Measurements from ENCODE around the gene TNNT2.

The TNNT2 gene

DNA sequence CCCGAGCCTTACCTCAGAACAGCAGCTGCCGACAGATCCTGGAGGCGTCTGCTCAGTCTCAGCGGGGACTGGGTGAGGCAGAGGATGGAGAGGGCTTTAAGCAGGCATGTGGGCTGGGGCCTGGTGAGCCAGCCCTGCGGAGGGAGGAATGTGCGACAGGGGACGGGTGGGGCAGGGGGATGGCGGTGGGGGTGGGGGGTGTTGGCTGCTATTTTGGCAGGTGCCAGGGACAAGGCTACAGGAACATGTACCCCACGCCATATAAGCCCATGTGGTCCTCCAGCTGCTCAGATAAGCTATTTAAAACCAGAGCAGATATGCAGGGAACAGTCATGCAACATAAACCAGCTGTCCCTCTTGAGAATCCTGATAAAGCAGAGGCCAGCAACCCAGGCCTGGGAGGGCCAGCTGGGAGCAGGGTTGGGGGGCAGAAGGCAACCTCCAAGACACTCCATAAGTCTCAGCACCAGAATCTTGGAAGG is at the start of gene TNNT2:
Gene TNNT2 (minus strand): TSS at position 70 of the 482 bp plus-strand sequence. CDS start 4,426 bp downstream, outside the sequence.
- Histone ChIP-seq H3K9ac (ENCODE audit: low read length) (no peak within 1 kb of the TSS), H3K27ac (ENCODE audit: low read depth, low read length) (no peak within 1 kb of the TSS), H3K4me3 (ENCODE audit: low read depth in 1 of 2, low read length in 2 of 2) (no peak within 1 kb of the TSS)

DNA sequence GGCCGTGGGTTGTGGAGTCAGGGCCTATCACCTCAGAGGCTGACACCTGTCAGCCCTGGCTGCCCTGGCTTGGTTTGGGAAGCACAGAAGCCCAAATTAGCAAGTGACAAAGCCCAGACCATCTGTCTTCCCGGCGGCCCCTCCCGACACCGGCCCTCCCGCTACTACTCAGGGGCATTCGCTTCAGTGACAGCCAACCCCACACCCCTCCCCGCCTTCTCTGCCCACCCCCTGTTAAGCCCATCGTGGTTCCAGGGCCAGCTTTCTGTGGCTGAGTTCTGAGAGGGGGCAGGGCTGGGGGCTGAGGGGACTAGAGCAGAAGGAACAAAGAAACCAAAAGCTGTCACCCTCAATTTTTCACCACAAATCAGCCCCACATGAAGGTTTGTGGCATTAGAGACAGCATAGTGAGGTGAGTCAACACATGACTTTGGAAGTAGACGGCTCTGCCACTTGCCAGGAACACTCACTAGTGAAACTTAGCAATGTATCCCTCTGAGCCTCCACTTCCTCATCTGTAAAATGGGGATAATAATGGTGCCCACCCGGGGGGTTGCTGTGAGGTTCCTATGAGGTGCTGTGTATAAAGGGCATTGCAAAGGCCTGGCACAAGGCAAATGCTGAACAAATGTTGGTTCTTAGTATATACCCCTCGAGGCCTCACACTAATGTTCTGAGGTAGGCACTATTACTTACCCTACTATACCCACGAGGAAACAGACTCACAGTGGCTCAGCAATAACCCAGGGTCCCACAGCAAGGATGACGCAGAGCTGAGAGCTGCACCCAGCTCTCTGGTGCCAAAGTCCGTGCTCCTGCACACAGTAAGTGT is 49.2 kb upstream of the TNNT2 start:
- Histone ChIP-seq H3K4me3 (ENCODE audit: low read depth in 1 of 2, low read length in 2 of 2) (no peak overlapping the region), H3K27me3 (ENCODE audit: control insufficient read depth in 1 of 2, insufficient read depth in 2 of 2, low read length in 2 of 2) (no peaks in the 10 kb centered on the region), H3K27ac (ENCODE audit: low read depth, low read length) (no peak overlapping the region), H3K36me3 (ENCODE audit: insufficient read depth, low read length) (no peaks in the 10 kb centered on the region), H3K9me3 (ENCODE audit: low read length) (no peaks in the 10 kb centered on the region), H3K9ac (ENCODE audit: low read length) (no peak overlapping the region), H3K4me1 (ENCODE audit: insufficient read depth, low read length) (no peaks in the 10 kb centered on the region)

More for the DNA sequence above, at the start of gene TNNT2:
- Histone ChIP-seq H3K9me3 (ENCODE audit: low read length) (no peaks in the 10 kb centered on the region), H3K36me3 (ENCODE audit: insufficient read depth, low read length) (no peaks in the 10 kb centered on the region), H3K4me1 (ENCODE audit: insufficient read depth, low read length) (no peaks in the 10 kb centered on the region), H3K27me3 (ENCODE audit: control insufficient read depth in 1 of 2, insufficient read depth in 2 of 2, low read length in 2 of 2) (no peaks in the 10 kb centered on the region)

DNA sequence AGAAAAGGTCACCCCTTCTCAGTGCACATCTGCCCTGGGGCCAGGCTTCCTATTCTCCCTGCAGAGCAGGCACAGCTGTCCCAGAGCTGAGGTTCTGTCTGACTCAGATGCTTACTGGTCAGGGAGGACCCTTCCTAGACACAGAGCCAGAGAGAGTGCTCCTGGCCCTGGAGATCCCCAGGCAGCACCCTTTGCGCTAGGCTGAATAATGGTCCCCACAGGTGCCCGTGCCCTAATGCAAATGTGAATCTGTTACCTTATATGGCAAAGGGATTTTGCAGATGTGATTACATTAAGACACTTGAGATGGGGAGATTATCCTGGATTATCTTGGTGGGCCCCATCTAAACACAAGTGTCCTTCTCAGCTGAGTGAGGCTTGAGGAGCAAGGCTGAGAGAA is 46.7 kb upstream of the TNNT2 start:
- no peaks in the 10 kb centered on the region for H3K9me3 ChIP-seq (ENCODE audit: low read length)
- H3K4me3 ChIP-seq (ENCODE audit: low read depth in 1 of 2, low read length in 2 of 2), result no peak overlapping the region
- peaks cover 0 to 4% of the 10 kb centered on the region in 2 donors for H3K27me3 ChIP-seq (ENCODE audit: control insufficient read depth in 1 of 2, insufficient read depth in 2 of 2, low read length in 2 of 2)
- H3K27ac ChIP-seq (ENCODE audit: low read depth, low read length), result no peak overlapping the region
- H3K4me1 ChIP-seq (ENCODE audit: insufficient read depth, low read length), result no peaks in the 10 kb centered on the region
- H3K36me3 ChIP-seq (ENCODE audit: insufficient read depth, low read length), result no peaks in the 10 kb centered on the region
- no peak overlapping the region for H3K9ac ChIP-seq (ENCODE audit: low read length)

DNA sequence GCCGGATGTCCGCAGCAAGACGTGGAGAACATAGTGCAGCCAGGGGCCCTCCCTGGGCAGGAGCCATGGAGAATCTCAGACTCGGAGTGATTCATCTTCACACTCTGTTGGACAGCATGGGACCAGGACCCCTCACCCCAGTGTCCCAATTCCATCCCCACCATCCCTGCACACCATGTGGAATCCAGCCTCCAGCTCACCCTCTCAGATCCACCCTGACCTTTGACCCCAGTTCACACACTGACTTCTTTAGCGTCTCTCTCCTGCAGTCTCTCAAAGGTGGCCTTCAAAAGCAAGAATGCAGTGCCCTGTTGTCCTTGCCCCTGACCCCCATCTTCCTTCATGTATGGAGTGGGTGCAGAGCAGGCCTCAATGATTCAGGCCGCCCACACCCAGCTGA is 46.2 kb upstream of the TNNT2 start:
- Histone ChIP-seq H3K4me1 (ENCODE audit: insufficient read depth, low read length) (no peaks in the 10 kb centered on the region), H3K4me3 (ENCODE audit: low read depth in 1 of 2, low read length in 2 of 2) (no peak overlapping the region), H3K9ac (ENCODE audit: low read length) (no peak overlapping the region), H3K9me3 (ENCODE audit: low read length) (no peaks in the 10 kb centered on the region), H3K27ac (ENCODE audit: low read depth, low read length) (no peak overlapping the region), H3K36me3 (ENCODE audit: insufficient read depth, low read length) (no peaks in the 10 kb centered on the region), H3K27me3 (ENCODE audit: control insufficient read depth in 1 of 2, insufficient read depth in 2 of 2, low read length in 2 of 2) (peaks cover 0 to 4% of the 10 kb centered on the region in 2 donors)

DNA sequence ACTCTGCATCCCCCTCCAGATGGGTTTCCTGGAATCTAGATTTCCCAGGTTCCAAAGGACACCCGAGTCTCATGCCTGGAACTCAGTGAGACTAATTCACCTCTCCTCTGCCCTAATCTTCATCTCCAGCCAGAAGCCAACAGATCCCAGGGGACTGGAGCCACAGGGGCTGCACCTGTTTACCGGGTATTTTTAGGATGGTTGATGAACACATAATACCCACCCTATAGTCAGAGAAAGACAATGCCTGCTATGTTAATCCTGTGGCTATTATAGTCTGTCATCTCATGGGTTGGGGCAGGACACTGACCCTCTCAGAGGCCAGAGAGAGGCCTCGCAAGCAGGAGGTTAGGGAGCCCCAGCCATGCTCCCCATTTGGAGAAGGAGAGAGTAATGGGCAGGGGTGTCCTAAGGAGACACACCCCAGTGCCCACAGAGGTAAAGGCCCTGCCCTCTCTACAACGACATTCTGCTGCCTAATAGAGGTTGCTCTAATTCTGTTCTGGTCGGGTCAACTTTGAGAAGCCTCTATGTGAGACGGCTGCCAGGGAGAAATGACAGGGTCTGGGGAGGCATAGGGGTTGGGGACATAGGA is 45.1 kb upstream of the TNNT2 start:
- no peak overlapping the region for H3K9ac ChIP-seq (ENCODE audit: low read length)
- H3K9me3 ChIP-seq (ENCODE audit: low read length), result no peaks in the 10 kb centered on the region
- no peaks in the 10 kb centered on the region for H3K36me3 ChIP-seq (ENCODE audit: insufficient read depth, low read length)
- H3K4me3 ChIP-seq (ENCODE audit: low read depth in 1 of 2, low read length in 2 of 2), result no peak overlapping the region
- H3K27me3 ChIP-seq (ENCODE audit: control insufficient read depth in 1 of 2, insufficient read depth in 2 of 2, low read length in 2 of 2), result peaks cover 0 to 4% of the 10 kb centered on the region in 2 donors
- no peak overlapping the region for H3K27ac ChIP-seq (ENCODE audit: low read depth, low read length)
- H3K4me1 ChIP-seq (ENCODE audit: insufficient read depth, low read length), result no peaks in the 10 kb centered on the region

DNA sequence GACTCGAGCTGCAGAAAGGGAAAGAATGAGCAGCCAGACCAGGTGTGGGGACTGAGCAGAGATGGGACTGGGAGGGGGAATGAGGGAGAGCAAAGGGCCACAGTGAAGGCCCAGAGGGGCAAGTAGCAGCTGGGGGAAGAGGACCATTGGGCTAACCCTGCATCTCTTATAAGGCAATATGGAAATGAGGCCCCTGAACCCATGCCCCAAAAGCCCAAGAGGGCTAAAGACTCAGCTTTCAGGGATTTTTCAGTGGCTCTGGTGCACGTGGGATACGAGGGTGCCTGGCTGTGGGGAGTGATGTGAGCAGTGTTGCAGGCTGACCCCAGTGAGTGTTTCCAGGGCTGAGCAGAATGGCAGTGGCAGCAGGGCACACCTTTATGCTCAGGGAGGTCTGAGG is 44.5 kb upstream of the TNNT2 start:
- Histone ChIP-seq H3K4me1 (ENCODE audit: insufficient read depth, low read length) (no peaks in the 10 kb centered on the region), H3K27me3 (ENCODE audit: control insufficient read depth in 1 of 2, insufficient read depth in 2 of 2, low read length in 2 of 2) (peaks cover 0 to 4% of the 10 kb centered on the region in 2 donors), H3K36me3 (ENCODE audit: insufficient read depth, low read length) (no peaks in the 10 kb centered on the region), H3K4me3 (ENCODE audit: low read depth in 1 of 2, low read length in 2 of 2) (no peak overlapping the region), H3K27ac (ENCODE audit: low read depth, low read length) (no peak overlapping the region), H3K9me3 (ENCODE audit: low read length) (no peaks in the 10 kb centered on the region), H3K9ac (ENCODE audit: low read length) (no peak overlapping the region)

DNA sequence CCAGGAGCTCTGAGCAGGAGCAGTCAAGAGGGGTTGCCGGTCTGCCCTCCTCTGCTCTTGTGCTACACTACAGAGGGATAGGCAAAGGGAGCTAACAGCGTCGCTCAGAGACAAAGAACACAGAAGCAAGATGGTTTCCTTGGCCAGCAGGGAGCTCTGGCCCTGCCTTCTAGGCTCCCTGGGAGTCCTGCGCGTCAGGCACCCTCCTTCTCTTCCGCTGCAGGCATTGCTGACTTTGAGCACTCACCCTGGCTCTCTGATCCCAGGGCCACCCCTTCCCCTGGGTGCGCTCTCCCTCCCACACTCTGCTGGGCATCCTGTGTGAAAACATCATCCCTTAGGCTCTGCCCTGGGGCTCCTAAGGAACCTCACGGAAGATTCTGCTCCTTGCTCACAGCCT is 43.6 kb upstream of the TNNT2 start:
- Histone ChIP-seq H3K27ac (ENCODE audit: low read depth, low read length) (no peak overlapping the region), H3K9me3 (ENCODE audit: low read length) (no peaks in the 10 kb centered on the region), H3K9ac (ENCODE audit: low read length) (no peak overlapping the region), H3K27me3 (ENCODE audit: control insufficient read depth in 1 of 2, insufficient read depth in 2 of 2, low read length in 2 of 2) (peaks cover 0 to 4% of the 10 kb centered on the region in 2 donors), H3K4me1 (ENCODE audit: insufficient read depth, low read length) (no peaks in the 10 kb centered on the region), H3K36me3 (ENCODE audit: insufficient read depth, low read length) (no peaks in the 10 kb centered on the region), H3K4me3 (ENCODE audit: low read depth in 1 of 2, low read length in 2 of 2) (no peak overlapping the region)

DNA sequence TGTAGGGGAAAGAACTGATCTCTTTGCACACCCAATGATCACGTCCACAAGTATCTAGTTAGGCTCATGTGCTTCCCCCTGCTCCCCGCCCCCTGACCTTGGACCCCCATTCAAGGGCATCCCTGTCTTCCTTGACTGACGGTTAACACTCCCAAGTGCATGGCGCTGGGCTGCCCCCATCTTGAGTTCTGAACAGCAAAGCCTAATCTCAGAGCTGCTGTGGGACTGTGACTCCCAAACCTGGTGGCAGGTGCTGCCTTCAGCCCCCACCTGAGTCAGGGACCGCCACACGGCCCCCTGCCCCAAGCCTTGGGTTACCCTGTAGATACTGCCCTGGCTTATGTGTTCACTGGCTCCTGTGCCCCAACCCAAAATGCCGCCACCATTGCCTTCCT is 43.1 kb upstream of the TNNT2 start:
- Histone ChIP-seq H3K4me1 (ENCODE audit: insufficient read depth, low read length) (no peaks in the 10 kb centered on the region), H3K36me3 (ENCODE audit: insufficient read depth, low read length) (no peaks in the 10 kb centered on the region), H3K27me3 (ENCODE audit: control insufficient read depth in 1 of 2, insufficient read depth in 2 of 2, low read length in 2 of 2) (peaks cover 0 to 4% of the 10 kb centered on the region in 2 donors), H3K27ac (ENCODE audit: low read depth, low read length) (no peak overlapping the region), H3K4me3 (ENCODE audit: low read depth in 1 of 2, low read length in 2 of 2) (no peak overlapping the region), H3K9me3 (ENCODE audit: low read length) (no peaks in the 10 kb centered on the region), H3K9ac (ENCODE audit: low read length) (no peak overlapping the region)

DNA sequence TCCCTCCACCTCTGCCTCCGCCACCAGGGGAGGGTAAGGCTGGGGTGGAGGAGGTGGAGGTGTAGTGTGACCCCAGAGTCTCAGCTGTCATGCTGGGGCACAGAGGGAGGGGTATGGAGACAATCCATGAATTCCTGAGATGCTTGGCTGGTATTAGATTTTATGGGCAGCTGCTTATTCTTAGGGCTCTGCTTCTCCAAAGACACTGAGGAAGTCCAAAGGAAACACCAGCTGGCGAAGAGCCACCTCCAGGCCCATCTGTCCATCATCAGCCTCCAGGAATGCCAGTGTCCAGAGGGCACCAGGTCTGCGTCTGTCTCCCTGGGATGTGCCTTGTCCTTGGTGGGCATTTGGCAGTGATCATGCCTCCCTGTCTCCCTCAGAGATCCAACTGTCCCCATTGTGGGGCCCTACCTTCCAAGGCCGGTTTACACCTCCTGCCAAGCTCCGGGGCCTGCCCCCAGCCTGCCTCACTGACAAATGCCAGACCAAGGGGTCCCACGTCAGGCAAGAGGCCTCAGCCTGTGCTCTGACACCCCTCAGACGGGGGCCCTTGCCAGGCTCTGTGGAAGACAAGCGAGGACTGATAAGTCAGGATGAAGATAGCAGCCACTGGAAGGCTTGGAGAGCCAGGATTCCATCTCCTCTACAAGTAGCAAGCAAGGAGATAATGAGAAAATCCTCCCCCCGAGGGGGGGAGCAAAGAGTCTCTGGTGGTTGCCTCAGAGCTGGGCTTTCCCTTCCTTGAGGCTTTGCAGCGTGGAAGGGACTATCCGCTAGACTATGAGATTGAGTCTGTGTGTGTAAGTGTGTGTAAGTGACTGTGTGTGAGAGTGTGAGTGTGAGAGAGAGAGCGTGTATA is 42.5 kb upstream of the TNNT2 start:
- Histone ChIP-seq H3K9ac (ENCODE audit: low read length) (no peak overlapping the region), H3K27ac (ENCODE audit: low read depth, low read length) (no peak overlapping the region), H3K36me3 (ENCODE audit: insufficient read depth, low read length) (no peaks in the 10 kb centered on the region), H3K9me3 (ENCODE audit: low read length) (no peaks in the 10 kb centered on the region), H3K4me1 (ENCODE audit: insufficient read depth, low read length) (no peaks in the 10 kb centered on the region), H3K4me3 (ENCODE audit: low read depth in 1 of 2, low read length in 2 of 2) (no peak overlapping the region), H3K27me3 (ENCODE audit: control insufficient read depth in 1 of 2, insufficient read depth in 2 of 2, low read length in 2 of 2) (peaks cover 0 to 4% of the 10 kb centered on the region in 2 donors)

DNA sequence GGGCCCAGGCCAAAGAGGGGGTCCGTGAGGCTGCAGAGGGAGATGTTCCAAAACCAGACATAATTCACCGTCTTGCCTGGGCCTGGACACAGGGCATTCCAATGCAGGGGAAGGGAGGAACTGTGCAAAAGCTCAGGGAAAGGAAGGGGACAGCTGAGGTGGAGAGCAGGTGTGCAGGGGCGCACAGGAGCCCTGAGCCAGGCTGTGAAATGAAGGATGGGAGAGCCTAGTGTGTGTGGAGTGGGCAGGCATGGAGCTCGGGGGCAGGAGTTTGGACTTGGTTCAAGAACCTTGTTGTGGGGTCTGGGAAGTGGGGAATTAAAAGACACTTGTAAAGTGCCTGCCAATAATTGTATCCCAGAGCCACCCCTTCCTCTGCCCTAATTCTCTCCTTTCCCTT is 41.8 kb upstream of the TNNT2 start:
- Histone ChIP-seq H3K27me3 (ENCODE audit: control insufficient read depth in 1 of 2, insufficient read depth in 2 of 2, low read length in 2 of 2) (peaks cover 0 to 4% of the 10 kb centered on the region in 2 donors), H3K4me3 (ENCODE audit: low read depth in 1 of 2, low read length in 2 of 2) (no peak overlapping the region), H3K9ac (ENCODE audit: low read length) (no peak overlapping the region), H3K36me3 (ENCODE audit: insufficient read depth, low read length) (no peaks in the 10 kb centered on the region), H3K27ac (ENCODE audit: low read depth, low read length) (no peak overlapping the region), H3K9me3 (ENCODE audit: low read length) (no peaks in the 10 kb centered on the region), H3K4me1 (ENCODE audit: insufficient read depth, low read length) (no peaks in the 10 kb centered on the region)

DNA sequence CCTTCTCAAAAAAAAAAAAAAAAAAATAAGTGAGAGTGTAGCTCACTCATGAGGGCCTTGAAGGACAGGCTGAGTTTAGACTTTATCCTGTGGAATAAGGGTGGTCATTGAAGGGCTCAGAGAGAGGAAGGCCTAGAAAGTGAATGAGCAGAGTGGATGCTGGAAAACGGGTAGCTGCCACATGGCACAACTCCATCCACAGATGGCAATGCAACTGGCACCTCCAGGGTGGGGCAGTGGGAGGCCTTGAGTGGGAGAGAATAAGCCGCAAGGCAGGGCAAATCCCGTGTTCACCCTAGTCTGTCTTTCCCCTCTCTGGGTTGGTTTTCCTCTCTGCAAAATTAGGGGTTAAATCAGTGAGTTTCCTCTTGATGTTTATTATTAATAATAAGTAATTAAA is 41.0 kb upstream of the TNNT2 start:
- no peak overlapping the region for H3K9ac ChIP-seq (ENCODE audit: low read length)

More for the DNA sequence above, 41.0 kb upstream of the TNNT2 start:
- Histone ChIP-seq H3K4me3 (ENCODE audit: low read depth in 1 of 2, low read length in 2 of 2) (no peak overlapping the region), H3K36me3 (ENCODE audit: insufficient read depth, low read length) (no peaks in the 10 kb centered on the region), H3K4me1 (ENCODE audit: insufficient read depth, low read length) (no peaks in the 10 kb centered on the region), H3K27ac (ENCODE audit: low read depth, low read length) (no peak overlapping the region), H3K27me3 (ENCODE audit: control insufficient read depth in 1 of 2, insufficient read depth in 2 of 2, low read length in 2 of 2) (peaks cover 0 to 4% of the 10 kb centered on the region in 2 donors), H3K9me3 (ENCODE audit: low read length) (no peaks in the 10 kb centered on the region)

All from muscle layer of colon (tissue), 2 donors.